ENCODE measurements around the gene IL17RC.
A peak's percentile ranks its signal among the peaks of the same experiment; 100 is the strongest.
"Not testable (repeated sequence)": the region's sequence is repeated elsewhere in the genome, so short reads cannot be mapped to it uniquely, and the experiment has no call there.

Gene IL17RC

GRCh38 chr3:9895715-9896114 lies 21.2 kb upstream of the IL17RC start:
- DNase-seq, result not testable (repeated sequence)

- DNase-seq, result not testable (repeated sequence)
Measured at GRCh38 chr3:9896755-9897407, 20.0 kb upstream of the IL17RC start.

GRCh38 chr3:9897408-9898372 lies 19.2 kb upstream of the IL17RC start:
- no peak for DNase-seq

GRCh38 chr3:9898467-9899241 lies 18.2 kb upstream of the IL17RC start:
- DNase-seq, result no peak

- no peak for DNase-seq
Measured at GRCh38 chr3:9899289-9899791, 17.6 kb upstream of the IL17RC start.

GRCh38 chr3:9900965-9901415 lies 15.9 kb upstream of the IL17RC start:
- not testable (repeated sequence) for DNase-seq

GRCh38 chr3:9901967-9902366 lies 14.9 kb upstream of the IL17RC start:
- DNase-seq, result no peak

- DNase-seq, result no peak
Measured at GRCh38 chr3:9902372-9903237, 14.3 kb upstream of the IL17RC start, which contains the start of gene IL17RE. Gene IL17RE, plus strand, starts transcription at chr3:9902848. Its CDS starts 85 bp downstream, at chr3:9902933.

GRCh38 chr3:9903238-9903624 lies 13.7 kb upstream of the IL17RC start:
- DNase-seq, result no peak

- DNase-seq, result no peak
Measured at GRCh38 chr3:9903904-9904303, 13.0 kb upstream of the IL17RC start.

- no peak for DNase-seq
Measured at GRCh38 chr3:9906480-9906879, 10.4 kb upstream of the IL17RC start.

GRCh38 chr3:9908286-9908685 lies 8.6 kb upstream of the IL17RC start:
- no peak for DNase-seq

GRCh38 chr3:9909221-9910013 lies 7.5 kb upstream of the IL17RC start:
- no peak for DNase-seq

- DNase-seq, result no peak
Measured at GRCh38 chr3:9911863-9912262, 5.0 kb upstream of the IL17RC start.

- no peak for DNase-seq
Measured at GRCh38 chr3:9912294-9912935, 4.5 kb upstream of the IL17RC start.

GRCh38 chr3:9913601-9914000 lies 3.3 kb upstream of the IL17RC start:
- DNase-seq, result no peak

GRCh38 chr3:9914011-9914410 lies 2.9 kb upstream of the IL17RC start:
- no peak for DNase-seq

GRCh38 chr3:9914559-9915253 lies 2.2 kb upstream of the IL17RC start:
- DNase-seq, result no peak

- DNase-seq, result peak; percentile 37
Measured at GRCh38 chr3:9915254-9916141, 1.4 kb upstream of the IL17RC start.

All from activated CD8-positive, alpha-beta memory T cell treated with anti-CD3 and anti-CD28 coated beads, Interleukin-2, amount 50 U/mL, for 4 hours (primary cell).